A673 (cell line): Measurements from ENCODE around the gene ATG2B. TPM values are rescaled to one million over a fixed set of nuclear protein-coding genes. Genes with fewer than 3 reads are reported as not detected.

Source experiments
- BruUV-seq: library from RNA; stranded (reverse); fragments of 400-500 nt; replicated peaks from 2 replicates; lab custom pipeline; 2021; lab: Mats Ljungman, UMichigan
- CTCF ChIA-PET: fragments of 300-600 bp; sonication (Branson Sonifier 250); formaldehyde crosslinking; loops from one replicate; lab custom pipeline; 2022; ENCODE audit warnings: antibody characterized with exemption; lab: Charles Lee
- POLR2A ChIA-PET: fragments of 300-600 bp; sonication (Branson Sonifier 250); formaldehyde crosslinking; loops from one replicate; lab custom pipeline; 2022; ENCODE audit warnings: antibody characterized with exemption; ENCODE audit not compliant: low non-redundant PET; lab: Charles Lee
- DNase-seq: peaks from one replicate; pipeline ENCODE4 v3.0.0-alpha.2; 2015; ENCODE audit warnings: low spot score
- H3K27ac ChIP-seq: fragments of 200-600 bp; sonication (generic); 2 replicates; pipeline ENCODE4 v1.5.1; 2016; ENCODE audit warnings: mixed run types, low read depth, mild to moderate bottlenecking, mixed read lengths, antibody characterized with exemption, low read length; ENCODE audit not compliant: poor library complexity, severe bottlenecking
- H3K27me3 ChIP-seq: fragments of 200-600 bp; sonication (generic); replicated peaks from 2 replicates; pipeline ENCODE4 v1.6.1; 2017; ENCODE audit warnings: mixed run types, low read depth, mild to moderate bottlenecking, mixed read lengths, antibody characterized with exemption, low read length; ENCODE audit not compliant: insufficient read depth, poor library complexity
- H3K36me3 ChIP-seq: fragments of 200-600 bp; sonication (generic); 2 replicates; pipeline ENCODE4 v1.6.1; 2016; ENCODE audit warnings: mixed run types, mild to moderate bottlenecking, mixed read lengths, antibody characterized with exemption, low read length; ENCODE audit not compliant: insufficient read depth, poor library complexity, severe bottlenecking
- H3K4me1 ChIP-seq: fragments of 200-600 bp; sonication (generic); 2 replicates; pipeline ENCODE4 v1.6.1; 2017; ENCODE audit warnings: mixed run types, mild to moderate bottlenecking, mixed read lengths, antibody characterized with exemption, low read length; ENCODE audit not compliant: insufficient read depth, poor library complexity, severe bottlenecking
- H3K4me3 ChIP-seq: fragments of 200-600 bp; sonication (generic); 2 replicates; pipeline ENCODE4 v1.5.1; 2016; ENCODE audit warnings: low read depth, mixed run types, mild to moderate bottlenecking, mixed read lengths, low read length; ENCODE audit not compliant: poor library complexity, severe bottlenecking
- H3K9me3 ChIP-seq: fragments of 200-600 bp; sonication (generic); 2 replicates; pipeline ENCODE4 v1.6.1; 2016; ENCODE audit warnings: mixed run types, low read depth, mild to moderate bottlenecking, mixed read lengths, antibody characterized with exemption, low read length; ENCODE audit not compliant: poor library complexity, severe bottlenecking
- CTCF ChIP-seq: fragments of 300-800, 200-600 bp; sonication (generic); conservative IDR thresholded peaks from 2 replicates; pipeline ENCODE4 v1.5.1; 2017; ENCODE audit warnings: low read depth, mild to moderate bottlenecking, antibody characterized with exemption, low read length, moderate library complexity, mixed read lengths
- EZH2 ChIP-seq: fragments of 200-600 bp; sonication (generic); IDR thresholded peaks from 2 replicates; pipeline ENCODE4 v1.6.1; 2017; ENCODE audit warnings: borderline replicate concordance, low read depth, mild to moderate bottlenecking, mixed read lengths, antibody characterized with exemption, low read length; ENCODE audit not compliant: poor library complexity, severe bottlenecking
- intact Hi-C: fragments of 100-400 bp; cut with micrococcal nuclease; formaldehyde crosslinking; loops from one replicate; pipeline ENCODE4 v1.10.0; 2022; ENCODE audit not compliant: unreplicated experiment
- total RNA-seq: library from RNA; stranded (reverse); gene quantifications from 2 replicates; pipeline ENCODE4 v1.2.3, GENCODE V29; 2021

ATG2B gene
- total RNA-seq, 1 experiment from 2014 or later, result 22.7 TPM

- no peaks in the 10 kb centered on the region for H3K27me3 ChIP-seq
- intact Hi-C loops, result no loop called here
- POLR2A ChIA-PET, result no interaction called here
- CTCF ChIA-PET, result no interaction called here
- no peaks in the 10 kb centered on the region for H3K36me3 ChIP-seq
- H3K9me3 ChIP-seq, result no peaks in the 10 kb centered on the region
- no peak overlapping the region for H3K4me3 ChIP-seq
- H3K4me1 ChIP-seq, result no peaks in the 10 kb centered on the region
- no peak for DNase-seq
- no TSS peak for BruUV-seq
- no peak for TF ChIP-seq CTCF
- no peak for TF ChIP-seq EZH2
- H3K27ac ChIP-seq, result no peak overlapping the region
Measured at GRCh38 chr14:96405677-96406076, 42.5 kb upstream of the ATG2B start.

GRCh38 chr14:96403409-96403808, 40.3 kb upstream of the ATG2B start:
- Histone ChIP-seq H3K27ac (no peak overlapping the region), H3K9me3 (no peaks in the 10 kb centered on the region), H3K27me3 (no peaks in the 10 kb centered on the region), H3K36me3 (no peaks in the 10 kb centered on the region), H3K4me3 (no peak overlapping the region), H3K4me1 (no peaks in the 10 kb centered on the region)
- ChIA-PET CTCF (no interaction called here), POLR2A (no interaction called here)
- no peak for DNase-seq
- intact Hi-C loops, result no loop called here
- no TSS peak for BruUV-seq
- TF ChIP-seq EZH2 (no peak), CTCF (no peak)

- POLR2A ChIA-PET, result no interaction called here
- Histone ChIP-seq H3K4me1 (no peaks in the 10 kb centered on the region), H3K4me3 (no peak overlapping the region), H3K27ac (no peak overlapping the region), H3K9me3 (no peaks in the 10 kb centered on the region), H3K36me3 (no peaks in the 10 kb centered on the region), H3K27me3 (no peaks in the 10 kb centered on the region)
- no peak for DNase-seq
- CTCF ChIA-PET, result interaction anchor here (0.7 kb wide), 1 partner anchor 128 kb away, joined by 8 read pairs; no protein-coding TSS in a partner anchor
- no peak for TF ChIP-seq EZH2
- no TSS peak for BruUV-seq
- intact Hi-C loops, result no loop called here
Measured at GRCh38 chr14:96400495-96400894, 37.4 kb upstream of the ATG2B start.

- intact Hi-C loops, result no loop called here
- H3K4me3 ChIP-seq, result no peak overlapping the region
- CTCF ChIA-PET, result no interaction called here
- no peaks in the 10 kb centered on the region for H3K27me3 ChIP-seq
- H3K4me1 ChIP-seq, result no peaks in the 10 kb centered on the region
- POLR2A ChIA-PET, result no interaction called here
- no peaks in the 10 kb centered on the region for H3K36me3 ChIP-seq
- no TSS peak for BruUV-seq
- no peak for TF ChIP-seq EZH2
- TF ChIP-seq CTCF, result no peak
- H3K9me3 ChIP-seq, result no peaks in the 10 kb centered on the region
- DNase-seq, result no peak
- H3K27ac ChIP-seq, result no peak overlapping the region
Measured at GRCh38 chr14:96399405-96399804, 36.3 kb upstream of the ATG2B start.
